Hematopoietic multipotent progenitor cell treated with erythropoietin and hydrocortisone succinate and interleukin-3 and kit ligand, for 17 days (in vitro differentiated cells): ENCODE data around the gene CTAGE1.

Experiments used
- DNase-seq: peaks from one replicate; pipeline ENCODE4 v3.0.0-alpha.2; 2015; ENCODE audit warnings: low spot score

CTAGE1 gene

DNA sequence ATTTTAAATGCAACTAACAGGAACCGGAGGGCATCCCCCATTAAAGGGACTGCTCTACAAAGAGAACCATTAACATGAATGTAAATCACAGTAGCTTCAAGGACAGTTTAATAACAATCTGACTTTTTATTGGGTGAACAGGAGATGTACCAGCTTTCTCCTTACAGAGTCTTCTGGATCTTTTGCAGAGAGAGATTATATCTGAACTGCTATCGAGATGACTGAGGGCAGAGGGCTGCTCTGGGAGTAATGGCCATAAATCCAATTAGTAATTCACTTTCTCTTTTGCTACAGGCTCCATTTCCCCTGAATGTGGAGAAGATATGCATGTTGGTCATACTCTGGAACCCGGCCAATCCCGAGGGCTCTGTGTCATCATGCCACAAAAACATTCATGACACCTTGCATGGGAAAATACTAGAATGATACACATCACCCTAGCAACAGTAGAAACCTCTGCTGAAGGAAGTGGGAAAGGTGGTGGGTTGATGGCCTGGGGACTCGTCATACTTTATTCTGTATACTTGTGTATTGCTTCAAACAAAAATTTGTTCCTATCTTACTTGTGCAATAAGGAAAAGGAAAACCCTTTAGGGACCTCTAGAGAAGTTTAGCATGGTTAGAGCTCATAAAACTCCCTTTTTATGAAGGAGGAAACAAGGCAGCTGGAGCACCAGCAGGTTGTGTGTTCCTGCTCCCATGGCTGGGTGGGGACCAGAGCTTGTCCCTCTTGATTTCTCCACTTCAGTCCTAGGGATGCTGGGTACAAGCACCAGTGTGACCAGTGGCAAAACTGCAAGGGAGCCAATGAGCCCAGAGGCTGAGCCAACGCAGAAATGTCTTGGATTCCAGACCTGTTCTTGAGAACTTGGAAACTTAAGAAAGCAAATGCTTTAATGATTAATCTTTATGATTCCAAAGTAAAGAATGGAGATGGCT, 26.0 kb downstream of the CTAGE1 start:
- no peak for DNase-seq

DNA sequence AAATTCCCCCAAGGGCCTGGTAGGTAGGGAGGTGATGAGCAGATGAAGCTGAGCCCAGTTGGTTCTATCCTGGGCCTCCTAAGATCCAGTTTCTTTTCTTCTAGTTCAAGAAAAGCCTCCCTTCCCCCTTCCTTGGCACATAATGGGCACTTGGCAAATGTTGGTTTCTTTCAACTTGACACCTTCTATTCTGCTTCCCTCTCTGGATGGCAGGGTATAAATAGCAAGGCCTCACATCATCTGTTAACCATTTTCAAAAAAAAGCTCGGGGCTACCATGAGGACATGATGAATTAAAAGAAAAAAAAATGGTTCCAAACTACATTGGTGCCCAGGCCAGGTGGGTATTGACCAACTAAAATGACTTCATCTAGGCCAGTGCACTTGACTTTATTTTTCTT, 29.9 kb downstream of the CTAGE1 start:
- no peak for DNase-seq

DNA sequence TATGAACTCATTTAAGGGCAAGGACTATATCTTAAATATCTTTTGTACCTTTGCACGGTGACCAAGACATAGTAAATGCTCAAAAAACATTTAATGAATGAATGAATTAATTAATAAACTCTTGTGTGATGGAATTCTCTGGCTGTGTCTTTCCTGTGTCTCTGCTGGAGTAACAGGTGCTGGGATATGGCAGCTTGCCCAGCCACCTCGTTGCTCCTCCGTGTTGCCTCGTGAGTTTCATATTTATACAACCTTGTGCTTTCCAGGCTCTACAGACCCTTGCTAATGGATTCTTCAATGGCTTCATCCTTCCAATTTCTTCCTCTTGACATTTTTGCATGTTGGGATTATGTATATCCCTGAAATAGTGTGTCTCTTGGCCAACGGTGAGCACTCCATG, 30.4 kb downstream of the CTAGE1 start:
- DNase-seq, result no peak

DNA sequence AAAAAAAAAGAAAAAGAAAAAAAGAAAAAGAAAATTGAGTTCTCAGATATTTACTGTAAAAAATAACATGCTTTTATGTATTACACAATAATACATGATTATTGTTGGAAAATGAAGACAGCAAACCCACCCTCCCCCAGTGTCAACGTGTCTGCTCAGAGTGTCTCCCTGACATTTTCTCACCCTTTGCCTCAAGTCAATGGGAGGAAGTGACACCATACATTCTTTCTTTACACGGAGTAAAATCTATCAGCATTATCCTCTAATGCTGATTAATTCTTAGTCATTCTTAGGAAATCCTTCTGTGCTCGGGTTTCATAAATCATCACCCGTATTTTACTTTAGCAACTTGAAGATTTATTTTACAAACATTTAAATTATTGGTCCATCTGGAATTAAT, 32.0 kb downstream of the CTAGE1 start:
- no peak for DNase-seq

DNA sequence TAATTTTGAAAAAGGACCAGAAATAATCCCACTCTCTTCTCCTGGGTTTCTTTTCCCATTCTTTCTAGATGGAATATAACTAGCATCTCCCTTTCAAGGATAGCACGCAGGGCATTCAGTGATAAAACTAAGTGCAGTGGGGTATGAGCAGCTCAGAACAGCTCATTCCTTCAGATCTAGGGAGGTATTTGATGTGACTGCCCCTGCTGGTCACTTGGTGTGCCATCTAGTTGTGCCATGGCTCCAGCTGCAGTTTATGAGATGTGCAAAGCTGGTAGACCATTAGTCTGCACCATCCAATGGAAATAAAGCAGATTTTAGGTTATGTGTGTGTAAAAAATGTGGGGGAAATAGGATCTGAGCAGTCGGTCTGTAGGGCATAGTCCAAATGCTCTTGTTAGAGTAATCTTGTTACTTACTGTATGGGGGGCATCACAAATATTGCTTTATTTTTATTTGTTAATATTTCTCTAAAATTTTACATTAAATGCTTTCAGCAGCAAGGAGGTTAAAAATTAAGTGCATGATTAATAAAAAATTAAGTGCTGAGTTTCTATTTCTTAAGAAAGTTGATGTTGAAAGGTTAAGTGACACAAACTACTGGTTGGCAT, 38.9 kb downstream of the CTAGE1 start:
- DNase-seq, result no peak

DNA sequence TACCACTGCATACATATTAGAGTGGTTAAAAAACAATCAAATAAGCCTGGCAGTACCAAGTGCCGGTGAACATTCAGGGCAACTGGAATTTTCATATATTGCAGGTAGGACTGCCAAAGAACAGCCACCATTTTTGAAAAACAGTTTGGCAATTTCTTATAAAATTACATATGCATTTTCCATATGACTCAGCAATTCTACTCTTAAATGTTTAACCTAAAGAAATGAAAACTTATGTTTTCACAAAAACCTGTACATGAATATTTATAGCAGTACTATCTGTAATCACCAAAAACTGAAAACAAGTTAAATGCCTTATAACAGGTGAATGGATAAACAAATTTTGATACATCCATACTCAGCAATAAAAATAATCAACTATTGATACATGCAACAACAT, 39.9 kb downstream of the CTAGE1 start:
- no peak for DNase-seq

DNA sequence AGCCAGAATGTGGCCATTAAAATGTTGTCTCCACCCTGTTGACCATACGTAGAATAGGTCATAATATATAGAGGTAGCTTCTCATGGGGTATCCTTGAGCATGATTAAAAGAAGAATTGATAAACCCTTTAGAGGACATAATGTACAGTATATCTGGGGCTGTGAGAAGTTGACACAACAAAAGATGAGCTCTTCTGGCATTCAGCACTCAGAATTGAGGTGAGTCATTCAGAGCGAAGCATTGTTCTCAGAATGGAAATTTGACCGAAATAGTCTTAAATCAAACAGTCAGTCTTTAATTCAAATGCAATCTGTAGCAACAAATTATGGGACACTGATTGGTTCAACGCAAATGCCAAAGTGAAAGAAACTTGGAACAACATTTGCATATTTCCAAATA, 47.3 kb downstream of the CTAGE1 start:
- no peak for DNase-seq

DNA sequence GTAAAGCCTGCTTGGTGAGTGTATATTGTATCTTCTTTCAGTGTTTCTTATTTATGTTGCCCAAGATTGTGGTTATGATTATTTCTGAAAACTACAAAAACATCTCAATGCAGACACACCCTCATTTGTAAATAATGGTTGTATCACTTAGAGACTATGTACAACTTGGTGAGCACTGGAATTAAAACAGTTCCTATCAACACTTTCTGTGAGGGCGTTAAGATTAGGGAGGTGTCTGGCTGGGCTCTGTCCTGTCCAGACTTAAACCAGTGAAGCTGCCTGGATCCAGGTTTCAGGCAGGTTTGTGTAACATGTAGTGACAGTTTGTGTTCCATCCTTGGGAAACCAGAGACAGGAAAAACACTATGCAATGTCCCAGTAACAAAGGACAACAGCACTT, 49.7 kb downstream of the CTAGE1 start:
- no peak for DNase-seq

DNA sequence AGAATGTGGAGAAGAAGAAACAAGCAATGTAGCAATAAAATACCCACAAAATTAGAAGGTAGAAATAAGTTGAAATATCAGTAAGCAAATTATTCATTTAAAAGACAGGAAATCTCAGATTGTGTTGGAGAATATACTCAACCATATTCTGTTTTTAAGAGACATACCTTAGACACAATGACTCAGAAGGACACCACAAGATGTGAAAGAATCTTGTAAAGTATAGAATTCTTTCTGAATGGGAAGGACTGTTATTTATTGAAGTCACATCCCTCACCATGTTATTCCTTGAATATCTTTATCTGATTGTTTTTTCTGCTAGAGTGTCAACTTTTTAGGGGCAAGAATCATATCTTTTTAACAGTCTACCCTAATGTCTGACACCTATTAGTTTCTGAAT, 50.4 kb downstream of the CTAGE1 start:
- DNase-seq, result no peak

DNA sequence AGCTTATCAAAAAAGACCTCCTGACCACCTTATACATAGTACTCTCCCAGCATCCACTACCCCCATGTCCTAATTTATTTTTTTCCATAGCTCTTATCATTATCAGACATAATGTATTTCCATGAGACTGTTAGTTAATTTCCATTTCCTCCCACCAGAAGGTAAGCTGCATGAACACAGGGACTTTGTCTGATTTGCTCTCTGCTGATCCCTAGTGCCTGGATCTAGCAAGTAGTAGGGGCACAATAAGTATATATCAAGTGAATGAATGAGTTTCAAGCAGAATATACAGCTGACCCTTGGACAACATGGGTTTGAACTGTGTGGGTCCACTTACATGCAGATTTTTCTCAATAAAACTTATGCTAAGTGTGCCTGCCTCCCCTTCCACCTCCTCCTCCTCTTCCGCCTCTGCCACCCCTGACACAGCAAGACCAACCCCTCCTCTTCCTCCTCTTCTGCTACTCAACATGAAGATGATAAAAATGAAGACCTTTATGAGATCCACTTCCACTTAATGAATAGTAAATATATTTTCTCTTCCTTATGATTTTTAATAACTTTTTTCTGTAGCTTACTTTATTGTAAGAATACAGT, 53.8 kb downstream of the CTAGE1 start:
- DNase-seq, result no peak
